CD4-positive, alpha-beta T cell (primary cell): ENCODE results near the gene STK11. TPM values are rescaled to one million over a fixed set of nuclear protein-coding genes. Genes with fewer than 3 reads are reported as not detected.

ENCODE experiments used
- ATAC-seq: fragments of 200-7000 bp; cut with Tn5 transposase; one replicate; pipeline ENCODE4 v1.10.0; 2022; ENCODE audit warnings: mild to moderate bottlenecking; ENCODE audit not compliant: poor library complexity
- CTCF ChIA-PET: fragments of 350-600 bp; sonication (Branson Sonifier 250); formaldehyde crosslinking; loops from one replicate; lab custom pipeline; 2021; ENCODE audit warnings: antibody characterized with exemption, inconsistent platforms; lab: Charles Lee
- POLR2A ChIA-PET: fragments of 350-600 bp; sonication (Branson Sonifier 250); formaldehyde crosslinking; loops from one replicate; lab custom pipeline; 2021; ENCODE audit warnings: antibody characterized with exemption, inconsistent platforms; lab: Charles Lee
- DNase-seq, 14 experiments: peaks; one replicate each; pipeline ENCODE4 v3.0.0-alpha.2; 2013 to 2020; ENCODE audit warnings: mixed read lengths in 2 of 14
- H3K27ac ChIP-seq, 2 donors: one replicate each; pipeline versions ENCODE4 v1.5.1 to v1.7.0; 2013; ENCODE audit warnings: low read length in 2 of 2, low read depth in 1 of 2, mild to moderate bottlenecking in 1 of 2
- H3K27me3 ChIP-seq, 2 experiments: 1 replicate in 1 of 2; 2 replicates in 1 of 2; pipeline versions ENCODE4 v1.6.1 to v1.7.0; 2013; ENCODE audit warnings: low read length in 2 of 2, control low read depth in 1 of 2, mild to moderate bottlenecking in 1 of 2, moderate library complexity in 1 of 2; ENCODE audit not compliant: insufficient read depth in 2 of 2, control insufficient read depth in 1 of 2
- H3K36me3 ChIP-seq: one replicate; pipeline ENCODE4 v1.6.1; 2013; ENCODE audit warnings: low read length, control low read depth; ENCODE audit not compliant: insufficient read depth
- H3K4me1 ChIP-seq: one replicate; pipeline ENCODE4 v1.6.1; 2013; ENCODE audit warnings: low read length, control low read depth; ENCODE audit not compliant: insufficient read depth
- H3K4me3 ChIP-seq: one replicate; pipeline ENCODE4 v1.5.1; 2013; ENCODE audit warnings: mild to moderate bottlenecking, low read length, moderate library complexity
- H3K9me3 ChIP-seq, 2 experiments: 1 replicate in 1 of 2; 2 replicates in 1 of 2; pipeline versions ENCODE4 v1.6.1 to v1.7.0; 2013; ENCODE audit warnings: low read length in 2 of 2, mild to moderate bottlenecking in 2 of 2, control low read depth in 1 of 2, moderate library complexity in 1 of 2; ENCODE audit not compliant: control insufficient read depth in 1 of 2, insufficient read depth in 1 of 2
- H3K27ac Mint-ChIP-seq: one replicate; pipeline ENCODE4 v1.8.0; 2020; ENCODE audit warnings: mixed read lengths
- H3K27me3 Mint-ChIP-seq: one replicate; pipeline ENCODE4 v1.8.0; 2021; ENCODE audit warnings: mixed read lengths
- H3K36me3 Mint-ChIP-seq: one replicate; pipeline ENCODE4 v1.8.0; 2021; ENCODE audit warnings: low read depth, mixed read lengths
- H3K4me1 Mint-ChIP-seq: one replicate; pipeline ENCODE4 v1.8.0; 2021; ENCODE audit warnings: low read depth, mixed read lengths
- H3K4me3 Mint-ChIP-seq: one replicate; pipeline ENCODE4 v1.8.0; 2020; ENCODE audit warnings: mild to moderate bottlenecking, mixed read lengths
- H3K9me3 Mint-ChIP-seq: one replicate; pipeline ENCODE4 v1.8.0; 2020; ENCODE audit warnings: mixed read lengths
- CTCF ChIP-seq: fragments of 200-600 bp; IDR thresholded peaks from one replicate; pipeline ENCODE4 v1.8.0; 2022; ENCODE audit warnings: antibody characterized with exemption, mild to moderate bottlenecking
- intact Hi-C, 2 experiments: fragments of 100-400 bp; cut with DNase I in 1 of 2; cut with micrococcal nuclease in 1 of 2; formaldehyde crosslinking; loops; one replicate each; pipeline versions ENCODE4 v1.15.1 to v1.9.0; 2023 to 2025; cut with DNase I, micrococcal nuclease
- total RNA-seq, 174 experiments: library from RNA in 2 of 174; stranded (reverse) in 2 of 174; gene quantifications; one replicate each; pipeline ENCODE4 v1.2.3 and lab custom pipeline; 2021 to 2026

STK11 gene
- total RNA-seq, 2 experiments from 2014 or later, result 49.7 to 53.0 TPM

GRCh38 chr19:1182068-1182467 lies 23.5 kb upstream of the STK11 start:
- Mint-ChIP-seq H3K4me1 (peaks cover 12% of the 10 kb centered on the region), H3K36me3 (no peaks in the 10 kb centered on the region), H3K4me3 (no peak overlapping the region), H3K27me3 (no peaks in the 10 kb centered on the region), H3K27ac (no peak overlapping the region), H3K9me3 (no peaks in the 10 kb centered on the region)
- Histone ChIP-seq H3K27me3 (no peaks in the 10 kb centered on the region), H3K4me1 (peaks cover 9% of the 10 kb centered on the region), H3K27ac (no peak overlapping the region), H3K36me3 (no peaks in the 10 kb centered on the region), H3K9me3 (no peaks in the 10 kb centered on the region), H3K4me3 (no peak overlapping the region)
- intact Hi-C loops, result no loop called here
- ATAC-seq (no peak), DNase-seq (no peak)
- TF ChIP-seq CTCF, result no peak
- CTCF ChIA-PET, result no interaction called here
- POLR2A ChIA-PET, result no interaction called here

- Histone ChIP-seq H3K9me3 (no peaks in the 10 kb centered on the region), H3K4me1 (peaks cover 9% of the 10 kb centered on the region), H3K4me3 (no peak overlapping the region), H3K27ac (no peak overlapping the region), H3K36me3 (no peaks in the 10 kb centered on the region), H3K27me3 (no peaks in the 10 kb centered on the region)
- Mint-ChIP-seq H3K4me1 (peaks cover 12% of the 10 kb centered on the region), H3K9me3 (no peaks in the 10 kb centered on the region), H3K27me3 (no peaks in the 10 kb centered on the region), H3K27ac (no peak overlapping the region), H3K4me3 (no peak overlapping the region), H3K36me3 (no peaks in the 10 kb centered on the region)
- no peak for ATAC-seq
- intact Hi-C loops, result no loop called here
- ChIA-PET CTCF (no interaction called here), POLR2A (no interaction called here)
- TF ChIP-seq CTCF, result no peak
- DNase-seq, result no peak
Observed at GRCh38 chr19:1182727-1183126, 22.9 kb upstream of the STK11 start.

- peak in 1 of 14 experiments; percentile 21 for DNase-seq
- no peak overlapping the region for H3K27ac ChIP-seq
- Mint-ChIP-seq H3K4me1 (peaks cover 12% of the 10 kb centered on the region), H3K36me3 (no peaks in the 10 kb centered on the region), H3K4me3 (no peak overlapping the region), H3K27me3 (no peaks in the 10 kb centered on the region), H3K9me3 (no peaks in the 10 kb centered on the region), H3K27ac (no peak overlapping the region)
- H3K27me3 ChIP-seq, result no peaks in the 10 kb centered on the region
- no peaks in the 10 kb centered on the region for H3K9me3 ChIP-seq
- ATAC-seq, result no peak
- POLR2A ChIA-PET, result no interaction called here
- H3K4me1 ChIP-seq, result peaks cover 10% of the 10 kb centered on the region
- H3K36me3 ChIP-seq, result no peaks in the 10 kb centered on the region
- CTCF ChIA-PET, result no interaction called here
- H3K4me3 ChIP-seq, result no peak overlapping the region
- intact Hi-C loops, result no loop called here
- TF ChIP-seq CTCF, result no peak
Observed at GRCh38 chr19:1183543-1184172, 21.9 kb upstream of the STK11 start.
